Measurements from ENCODE around the gene RASSF10.

DNA sequence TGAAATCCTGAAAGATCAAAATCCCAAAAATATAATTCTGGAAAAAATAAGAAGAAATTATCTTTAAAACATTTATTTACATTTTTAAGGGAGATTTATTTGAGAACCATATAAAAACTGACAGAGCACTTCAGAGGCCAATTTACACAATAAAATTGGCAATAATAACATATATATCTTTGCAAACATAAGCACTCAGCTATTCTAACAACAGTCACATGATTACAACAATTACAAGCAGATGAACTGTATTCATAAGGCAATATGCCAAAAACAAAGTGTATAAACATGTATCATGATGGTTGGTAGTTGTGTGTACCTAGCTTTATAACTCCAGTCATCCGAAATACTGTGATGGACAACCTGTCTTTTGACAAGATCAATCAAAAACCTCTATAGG is 17.7 kb upstream of the RASSF10 start:
- TF ChIP-seq, protein P1, sequence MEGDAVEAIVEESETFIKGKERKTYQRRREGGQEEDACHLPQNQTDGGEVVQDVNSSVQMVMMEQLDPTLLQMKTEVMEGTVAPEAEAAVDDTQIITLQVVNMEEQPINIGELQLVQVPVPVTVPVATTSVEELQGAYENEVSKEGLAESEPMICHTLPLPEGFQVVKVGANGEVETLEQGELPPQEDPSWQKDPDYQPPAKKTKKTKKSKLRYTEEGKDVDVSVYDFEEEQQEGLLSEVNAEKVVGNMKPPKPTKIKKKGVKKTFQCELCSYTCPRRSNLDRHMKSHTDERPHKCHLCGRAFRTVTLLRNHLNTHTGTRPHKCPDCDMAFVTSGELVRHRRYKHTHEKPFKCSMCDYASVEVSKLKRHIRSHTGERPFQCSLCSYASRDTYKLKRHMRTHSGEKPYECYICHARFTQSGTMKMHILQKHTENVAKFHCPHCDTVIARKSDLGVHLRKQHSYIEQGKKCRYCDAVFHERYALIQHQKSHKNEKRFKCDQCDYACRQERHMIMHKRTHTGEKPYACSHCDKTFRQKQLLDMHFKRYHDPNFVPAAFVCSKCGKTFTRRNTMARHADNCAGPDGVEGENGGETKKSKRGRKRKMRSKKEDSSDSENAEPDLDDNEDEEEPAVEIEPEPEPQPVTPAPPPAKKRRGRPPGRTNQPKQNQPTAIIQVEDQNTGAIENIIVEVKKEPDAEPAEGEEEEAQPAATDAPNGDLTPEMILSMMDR (IDR thresholded peaks at IDR 0.05; ENCODE audit: low read depth, low read length), result no peak
- TF ChIP-seq EZH2phosphoT487 (IDR thresholded peaks at IDR 0.05; ENCODE audit: low read depth), result no peak
